ENCODE results near the gene PTGIS.
A peak's percentile ranks its signal among the peaks of the same experiment; 100 is the strongest.

The PTGIS gene

GRCh38 chr20:49595346-49595745 lies 27.4 kb upstream of the PTGIS start:
- DNase-seq, result no peak

GRCh38 chr20:49594931-49595315 lies 27.0 kb upstream of the PTGIS start:
- no peak for DNase-seq

GRCh38 chr20:49594143-49594930 lies 26.4 kb upstream of the PTGIS start:
- no peak for DNase-seq

GRCh38 chr20:49593466-49594142 lies 25.7 kb upstream of the PTGIS start:
- DNase-seq, result no peak

- no peak for DNase-seq
Observed at GRCh38 chr20:49592120-49592519, 24.2 kb upstream of the PTGIS start.

- no peak for DNase-seq
Observed at GRCh38 chr20:49591217-49591865, 23.4 kb upstream of the PTGIS start.

- DNase-seq, result no peak
Observed at GRCh38 chr20:49590163-49591017, 22.5 kb upstream of the PTGIS start.

- no peak for DNase-seq
Observed at GRCh38 chr20:49589747-49590146, 21.8 kb upstream of the PTGIS start.

- no peak for DNase-seq
Observed at GRCh38 chr20:49587111-49587570, 19.2 kb upstream of the PTGIS start.

GRCh38 chr20:49585585-49586245 lies 17.8 kb upstream of the PTGIS start:
- no peak for DNase-seq

GRCh38 chr20:49584418-49585382 lies 16.8 kb upstream of the PTGIS start:
- no peak for DNase-seq

- peak; percentile 76 for DNase-seq
Observed at GRCh38 chr20:49583669-49584417, 15.9 kb upstream of the PTGIS start.

GRCh38 chr20:49583343-49583668 lies 15.4 kb upstream of the PTGIS start:
- no peak for DNase-seq

- no peak for DNase-seq
Observed at GRCh38 chr20:49582413-49583334, 14.7 kb upstream of the PTGIS start.

- no peak for DNase-seq
Observed at GRCh38 chr20:49581482-49581881, 13.5 kb upstream of the PTGIS start.

GRCh38 chr20:49580813-49581174 lies 12.9 kb upstream of the PTGIS start:
- no peak for DNase-seq

GRCh38 chr20:49579874-49580812 lies 12.2 kb upstream of the PTGIS start:
- no peak for DNase-seq

GRCh38 chr20:49579195-49579594 lies 11.3 kb upstream of the PTGIS start:
- DNase-seq, result no peak
